ENCODE data around the gene TNFRSF18. TPM values are rescaled to one million over a fixed set of nuclear protein-coding genes. Genes with fewer than 3 reads are reported as not detected.

Gene TNFRSF18
- total RNA-seq, 2 experiments from 2014 or later: 375 to 387 TPM

GRCh38 chr1:1205769-1206375 lies 520 bp downstream of the TNFRSF18 start:
- H3K27ac Mint-ChIP-seq: peak overlapping the region; percentile 100
- DNase-seq: no peak

GRCh38 chr1:1204998-1205768 lies 1.2 kb downstream of the TNFRSF18 start:
- ChIA-PET POLR2A (interaction anchor here (0.8 to 8.3 kb wide), 4 partner anchors 12 to 26 kb away, joined by 3 to 107 read pairs (median 4); partner anchors contain the start of genes B3GALT6 and SDF4), CTCF (interaction anchor here (1.9 kb wide), 1 partner anchor 83 kb away, joined by 13 read pairs; no protein-coding TSS in a partner anchor)
- peak overlapping the region; percentile 100 for H3K27ac Mint-ChIP-seq
- intact Hi-C loops (cut with micrococcal nuclease): loop anchor here (10.0 kb wide), 1 partner anchor 170 kb away; no protein-coding TSS in a partner anchor
- H3K9me3 Mint-ChIP-seq: no peaks in the 10 kb centered on the region
- H3K4me3 Mint-ChIP-seq: peak overlapping the region; percentile 84
- DNase-seq: peak; percentile 28
- peaks cover 39% of the 10 kb centered on the region for H3K36me3 Mint-ChIP-seq
- no peaks in the 10 kb centered on the region for H3K27me3 Mint-ChIP-seq
- H3K4me1 Mint-ChIP-seq (ENCODE audit: low read depth): peaks cover 31% of the 10 kb centered on the region

More at GRCh38 chr1:1205769-1206375, 520 bp downstream of the TNFRSF18 start:
- ChIA-PET CTCF (interaction anchor here (1.9 to 2.4 kb wide), 2 partner anchors 11 to 84 kb away, joined by 9 to 13 read pairs; no protein-coding TSS in a partner anchor), POLR2A (interaction anchor here (1.2 to 8.3 kb wide), 3 partner anchors 11 to 48 kb away, joined by 4 to 107 read pairs (median 5); partner anchors contain the start of genes B3GALT6 and SDF4)
- H3K9me3 Mint-ChIP-seq: no peaks in the 10 kb centered on the region
- intact Hi-C loops (cut with micrococcal nuclease): loop anchor here (1.0 to 10.0 kb wide), 2 partner anchors 69 to 171 kb away; no protein-coding TSS in a partner anchor
- H3K4me3 Mint-ChIP-seq: peak overlapping the region; percentile 84
- no peaks in the 10 kb centered on the region for H3K27me3 Mint-ChIP-seq
- H3K36me3 Mint-ChIP-seq: peaks cover 46% of the 10 kb centered on the region
- H3K4me1 Mint-ChIP-seq (ENCODE audit: low read depth): peaks cover 28% of the 10 kb centered on the region

- CTCF ChIA-PET: interaction anchor here (1.9 kb wide), 1 partner anchor 82 kb away, joined by 13 read pairs; no protein-coding TSS in a partner anchor
- H3K27ac Mint-ChIP-seq: peak overlapping the region; percentile 100
- peak overlapping the region; percentile 84 for H3K4me3 Mint-ChIP-seq
- intact Hi-C loops (cut with micrococcal nuclease): loop anchor here (10.0 kb wide), 1 partner anchor 170 kb away; no protein-coding TSS in a partner anchor
- no peaks in the 10 kb centered on the region for H3K9me3 Mint-ChIP-seq
- POLR2A ChIA-PET: interaction anchor here (0.8 to 8.3 kb wide), 3 partner anchors 13 to 27 kb away, joined by 3 to 107 read pairs (median 3); no protein-coding TSS in a partner anchor
- H3K36me3 Mint-ChIP-seq: peaks cover 32% of the 10 kb centered on the region
- DNase-seq: peak; percentile 9
- H3K4me1 Mint-ChIP-seq (ENCODE audit: low read depth): peaks cover 28% of the 10 kb centered on the region
- no peaks in the 10 kb centered on the region for H3K27me3 Mint-ChIP-seq
Observed at GRCh38 chr1:1204425-1204920, 1.9 kb downstream of the TNFRSF18 start.

- peak; percentile 9 for DNase-seq
- H3K27me3 Mint-ChIP-seq: no peaks in the 10 kb centered on the region
- peaks cover 25% of the 10 kb centered on the region for H3K4me1 Mint-ChIP-seq (ENCODE audit: low read depth)
- H3K9me3 Mint-ChIP-seq: no peaks in the 10 kb centered on the region
- peak overlapping the region; percentile 84 for H3K4me3 Mint-ChIP-seq
- POLR2A ChIA-PET: interaction anchor here (8.3 kb wide), 1 partner anchor 13 kb away, joined by 107 read pairs; no protein-coding TSS in a partner anchor
- H3K36me3 Mint-ChIP-seq: peaks cover 27% of the 10 kb centered on the region
- intact Hi-C loops (cut with micrococcal nuclease): loop anchor here (10.0 kb wide), 1 partner anchor 169 kb away; no protein-coding TSS in a partner anchor
- CTCF ChIA-PET: no interaction called here
- H3K27ac Mint-ChIP-seq: peak overlapping the region; percentile 100
Observed at GRCh38 chr1:1203561-1204424, 2.6 kb downstream of the TNFRSF18 start.

GRCh38 chr1:1202831-1203560 lies 3.4 kb downstream of the TNFRSF18 start:
- Mint-ChIP-seq H3K9me3 (no peaks in the 10 kb centered on the region), H3K36me3 (peaks cover 23% of the 10 kb centered on the region), H3K27me3 (no peaks in the 10 kb centered on the region), H3K4me1 (ENCODE audit: low read depth) (peaks cover 20% of the 10 kb centered on the region), H3K27ac (no peak overlapping the region), H3K4me3 (no peak overlapping the region)
- ChIA-PET CTCF (no interaction called here), POLR2A (interaction anchor here (8.3 kb wide), 1 partner anchor 14 kb away, joined by 107 read pairs; no protein-coding TSS in a partner anchor)
- intact Hi-C loops (cut with micrococcal nuclease): loop anchor here (10.0 kb wide), 1 partner anchor 168 kb away; no protein-coding TSS in a partner anchor
- DNase-seq: peak; percentile 14

GRCh38 chr1:1200876-1201810 lies 5.2 kb downstream of the TNFRSF18 start:
- intact Hi-C loops (cut with micrococcal nuclease): loop anchor here (1.0 to 10.0 kb wide), 3 partner anchors 8 to 166 kb away; no protein-coding TSS in a partner anchor
- peak; percentile 93 for DNase-seq
- Mint-ChIP-seq H3K27me3 (no peaks in the 10 kb centered on the region), H3K4me1 (ENCODE audit: low read depth) (peaks cover 13% of the 10 kb centered on the region), H3K4me3 (peak overlapping the region; percentile 56), H3K27ac (peak overlapping the region; percentile 78), H3K36me3 (peaks cover 18% of the 10 kb centered on the region), H3K9me3 (no peaks in the 10 kb centered on the region)
- ChIA-PET CTCF (interaction anchor here (0.6 to 1.1 kb wide), 2 partner anchors 9 to 79 kb away, joined by 4 to 10 read pairs; no protein-coding TSS in a partner anchor), POLR2A (interaction anchor here (1.1 kb wide), 2 partner anchors 14 to 30 kb away, joined by 3 to 7 read pairs; no protein-coding TSS in a partner anchor)

GRCh38 chr1:1199961-1200875 lies 6.2 kb downstream of the TNFRSF18 start:
- CTCF ChIA-PET: interaction anchor here (0.6 to 1.1 kb wide), 2 partner anchors 9 to 78 kb away, joined by 4 to 10 read pairs; no protein-coding TSS in a partner anchor

GRCh38 chr1:1199141-1199960 lies 7.0 kb downstream of the TNFRSF18 start:
- peak overlapping the region; percentile 78 for H3K27ac Mint-ChIP-seq
- ChIA-PET POLR2A (interaction anchor here (0.7 to 1.1 kb wide), 3 partner anchors 10 to 18 kb away, joined by 3 to 7 read pairs (median 3); no protein-coding TSS in a partner anchor), CTCF (interaction anchor here (0.7 to 1.3 kb wide), 2 partner anchors 77 to 79 kb away, joined by 3 read pairs; no protein-coding TSS in a partner anchor)
- peaks cover 9% of the 10 kb centered on the region for H3K36me3 Mint-ChIP-seq
- peak; percentile 27 for DNase-seq
- H3K27me3 Mint-ChIP-seq: no peaks in the 10 kb centered on the region
- H3K4me1 Mint-ChIP-seq (ENCODE audit: low read depth): peaks cover 17% of the 10 kb centered on the region
- H3K9me3 Mint-ChIP-seq: peaks cover 9% of the 10 kb centered on the region
- intact Hi-C loops (cut with micrococcal nuclease): no loop called here
- H3K4me3 Mint-ChIP-seq: peak overlapping the region; percentile 56

More at GRCh38 chr1:1199961-1200875, 6.2 kb downstream of the TNFRSF18 start:
- DNase-seq: peak; percentile 16
- Mint-ChIP-seq H3K36me3 (peaks cover 13% of the 10 kb centered on the region), H3K4me1 (ENCODE audit: low read depth) (peaks cover 13% of the 10 kb centered on the region), H3K9me3 (peaks cover under 1% of the 10 kb centered on the region), H3K27me3 (no peaks in the 10 kb centered on the region), H3K27ac (peak overlapping the region; percentile 78), H3K4me3 (peak overlapping the region; percentile 56)
- intact Hi-C loops (cut with micrococcal nuclease): loop anchor here (2.0 to 10.0 kb wide), 2 partner anchors 17 to 165 kb away; no protein-coding TSS in a partner anchor
- POLR2A ChIA-PET: interaction anchor here (0.7 to 1.1 kb wide), 4 partner anchors 9 to 31 kb away, joined by 3 to 7 read pairs (median 3); no protein-coding TSS in a partner anchor

Measured in activated CD4-positive, alpha-beta memory T cell treated with anti-CD3 and anti-CD28 coated beads for 36 hours (primary cell).